ENCODE measurements around the gene SERPIND1. TPM values are rescaled to one million over a fixed set of nuclear protein-coding genes. Genes with fewer than 3 reads are reported as not detected.
A peak's percentile ranks its signal among the peaks of the same experiment; 100 is the strongest.

SERPIND1 gene
- polyA plus RNA-seq, 1 experiment: 0.06 TPM

DNA sequence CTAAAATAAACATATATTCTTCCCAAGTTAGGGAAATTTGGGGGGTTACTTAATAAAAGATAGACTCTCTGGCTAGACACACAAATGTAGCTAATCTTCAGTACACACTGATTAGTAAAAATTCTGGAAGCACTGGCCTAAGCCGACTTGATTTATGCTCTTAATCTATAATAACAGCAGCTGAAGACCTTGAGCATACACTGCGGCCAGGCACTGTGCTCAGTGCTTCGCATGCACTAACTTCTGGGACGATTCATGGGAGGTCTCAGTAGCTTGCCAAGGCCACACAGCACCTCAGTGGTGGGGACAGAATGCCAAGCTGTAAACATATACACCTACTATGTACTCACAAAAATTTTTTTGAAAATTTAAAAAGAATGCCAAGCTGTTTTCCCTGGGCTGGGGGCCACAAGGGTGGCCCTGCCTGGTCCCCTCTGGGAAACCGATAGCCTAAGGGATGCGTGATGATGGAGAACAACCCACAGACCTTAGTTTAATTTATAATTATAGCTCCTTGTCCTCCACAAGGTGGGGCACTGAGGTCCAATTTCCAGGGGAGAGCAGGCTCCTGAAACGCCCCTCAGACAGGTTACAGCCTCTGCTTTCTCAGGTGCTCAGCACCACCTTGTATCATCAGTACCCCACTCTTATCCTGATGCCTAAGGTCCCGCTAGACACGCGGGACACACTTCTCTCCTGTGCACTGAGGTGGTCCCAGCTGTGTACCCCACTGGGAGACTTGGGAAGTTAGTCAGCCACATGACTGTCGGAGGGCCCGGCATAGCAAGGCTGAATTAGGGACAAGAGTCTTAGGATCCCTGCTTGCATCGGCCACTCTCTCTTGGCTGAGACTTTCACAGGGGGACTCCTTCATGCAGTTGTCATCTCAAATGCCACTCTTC is 20.1 kb downstream of the SERPIND1 start:
- DNase-seq (ENCODE audit: low read depth, low spot score): no peak
- H3K27ac ChIP-seq (ENCODE audit: low read depth, low read length): no peak overlapping the region
- ChIA-PET CTCF (interaction anchor here (0.6 to 2.5 kb wide), 4 partner anchors 10 to 121 kb away, joined by 3 to 21 read pairs (median 9); no protein-coding TSS in a partner anchor), POLR2A (interaction anchor here (1.0 kb wide), 1 partner anchor 27 kb away, joined by 5 read pairs; no protein-coding TSS in a partner anchor)
- TF ChIP-seq, protein P1, sequence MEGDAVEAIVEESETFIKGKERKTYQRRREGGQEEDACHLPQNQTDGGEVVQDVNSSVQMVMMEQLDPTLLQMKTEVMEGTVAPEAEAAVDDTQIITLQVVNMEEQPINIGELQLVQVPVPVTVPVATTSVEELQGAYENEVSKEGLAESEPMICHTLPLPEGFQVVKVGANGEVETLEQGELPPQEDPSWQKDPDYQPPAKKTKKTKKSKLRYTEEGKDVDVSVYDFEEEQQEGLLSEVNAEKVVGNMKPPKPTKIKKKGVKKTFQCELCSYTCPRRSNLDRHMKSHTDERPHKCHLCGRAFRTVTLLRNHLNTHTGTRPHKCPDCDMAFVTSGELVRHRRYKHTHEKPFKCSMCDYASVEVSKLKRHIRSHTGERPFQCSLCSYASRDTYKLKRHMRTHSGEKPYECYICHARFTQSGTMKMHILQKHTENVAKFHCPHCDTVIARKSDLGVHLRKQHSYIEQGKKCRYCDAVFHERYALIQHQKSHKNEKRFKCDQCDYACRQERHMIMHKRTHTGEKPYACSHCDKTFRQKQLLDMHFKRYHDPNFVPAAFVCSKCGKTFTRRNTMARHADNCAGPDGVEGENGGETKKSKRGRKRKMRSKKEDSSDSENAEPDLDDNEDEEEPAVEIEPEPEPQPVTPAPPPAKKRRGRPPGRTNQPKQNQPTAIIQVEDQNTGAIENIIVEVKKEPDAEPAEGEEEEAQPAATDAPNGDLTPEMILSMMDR (IDR thresholded peaks at IDR 0.05; ENCODE audit: low read depth, low read length): no peak
- no peaks in the 10 kb centered on the region for H3K27me3 ChIP-seq (ENCODE audit: control insufficient read depth, insufficient read depth, low read length)
- no peak overlapping the region for H3K4me3 ChIP-seq (ENCODE audit: low read depth, low read length)
- no peaks in the 10 kb centered on the region for H3K9me3 ChIP-seq (ENCODE audit: control insufficient read depth, insufficient read depth, low read length)

GRCh38 chr22:20794650-20795413 is 20.9 kb downstream of the SERPIND1 start:
- POLR2A ChIA-PET: no interaction called here
- Histone ChIP-seq H3K4me3 (ENCODE audit: low read depth, low read length) (no peak overlapping the region), H3K9me3 (ENCODE audit: control insufficient read depth, insufficient read depth, low read length) (no peaks in the 10 kb centered on the region), H3K27ac (ENCODE audit: low read depth, low read length) (no peak overlapping the region), H3K27me3 (ENCODE audit: control insufficient read depth, insufficient read depth, low read length) (no peaks in the 10 kb centered on the region)
- TF ChIP-seq, protein P1 (IDR thresholded peaks at IDR 0.05; ENCODE audit: low read depth, low read length): no peak
- no peak for DNase-seq (ENCODE audit: low read depth, low spot score)
- CTCF ChIA-PET: interaction anchor here (1.9 to 2.5 kb wide), 3 partner anchors 10 to 11 kb away, joined by 5 to 21 read pairs (median 11); no protein-coding TSS in a partner anchor

- TF ChIP-seq, protein P1 (IDR thresholded peaks at IDR 0.05; ENCODE audit: low read depth, low read length): no peak
- Histone ChIP-seq H3K27ac (ENCODE audit: low read depth, low read length) (peak overlapping the region; percentile 2), H3K4me3 (ENCODE audit: low read depth, low read length) (no peak overlapping the region), H3K9me3 (ENCODE audit: control insufficient read depth, insufficient read depth, low read length) (no peaks in the 10 kb centered on the region), H3K27me3 (ENCODE audit: control insufficient read depth, insufficient read depth, low read length) (no peaks in the 10 kb centered on the region)
- no peak for DNase-seq (ENCODE audit: low read depth, low spot score)
- ChIA-PET POLR2A (no interaction called here), CTCF (interaction anchor here (2.0 kb wide), 1 partner anchor 13 kb away, joined by 11 read pairs; no protein-coding TSS in a partner anchor)
These were observed 22.8 kb downstream of the SERPIND1 start for GRCh38 chr22:20796731-20797130.

- POLR2A ChIA-PET: no interaction called here
- Histone ChIP-seq H3K27me3 (ENCODE audit: control insufficient read depth, insufficient read depth, low read length) (no peaks in the 10 kb centered on the region), H3K27ac (ENCODE audit: low read depth, low read length) (no peak overlapping the region), H3K9me3 (ENCODE audit: control insufficient read depth, insufficient read depth, low read length) (no peaks in the 10 kb centered on the region), H3K4me3 (ENCODE audit: low read depth, low read length) (no peak overlapping the region)
- no peak for DNase-seq (ENCODE audit: low read depth, low spot score)
- TF ChIP-seq, protein P1 (IDR thresholded peaks at IDR 0.05; ENCODE audit: low read depth, low read length): no peak
- CTCF ChIA-PET: interaction anchor here (1.2 to 2.0 kb wide), 2 partner anchors 14 to 88 kb away, joined by 5 to 14 read pairs; no protein-coding TSS in a partner anchor
These were observed 24.3 kb downstream of the SERPIND1 start for GRCh38 chr22:20798218-20798617.

Data from AG04450 (cell line).